Stimulated activated CD4-positive, alpha-beta T cell treated with anti-CD3 and anti-CD28 coated beads, Interleukin-1b, Interleukin-23, amount 100 ng/mL, for 24 hours (primary cell): Measurements from ENCODE around the gene PELO.
"Not testable (repeated sequence)": the region's sequence is repeated elsewhere in the genome, so short reads cannot be mapped to it uniquely, and the experiment has no call there.

Experiments
- DNase-seq, 4 experiments: peaks; one replicate each; pipeline ENCODE4 v3.0.0-alpha.2; 2020; ENCODE audit warnings: low read depth in 4 of 4, low spot score in 1 of 4

The PELO gene

GRCh38 chr5:52800394-52801213 lies 12.9 kb downstream of the PELO start:
- DNase-seq = peak; percentile 21 to 36 (median 26)

- DNase-seq = no peak
Observed at GRCh38 chr5:52801329-52801728, 13.6 kb downstream of the PELO start.

GRCh38 chr5:52802272-52802973 lies 14.7 kb downstream of the PELO start:
- DNase-seq = no peak

GRCh38 chr5:52802974-52803336 lies 15.2 kb downstream of the PELO start:
- DNase-seq = no peak

DNA sequence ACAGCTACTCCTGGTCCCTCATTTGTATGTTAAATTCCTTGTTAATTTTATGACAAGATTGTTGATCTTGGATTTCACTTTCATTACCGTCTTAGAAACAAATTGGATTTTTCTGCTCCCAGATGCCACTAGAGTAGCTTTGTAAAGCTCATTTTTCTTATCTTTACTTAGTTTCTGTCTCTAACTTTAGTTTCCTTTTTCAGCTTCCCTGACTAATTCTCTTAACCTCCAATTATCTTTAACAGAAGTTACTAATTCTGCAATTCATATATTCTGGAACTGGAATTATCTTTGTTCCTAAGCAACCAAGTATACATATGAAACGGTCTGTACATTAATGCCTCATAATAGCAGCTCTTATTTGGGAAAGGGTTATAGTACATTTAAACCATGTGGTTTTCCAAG lies 16.7 kb downstream of the PELO start:
- DNase-seq = no peak

GRCh38 chr5:52804981-52805380 lies 17.3 kb downstream of the PELO start:
- no peak for DNase-seq

DNA sequence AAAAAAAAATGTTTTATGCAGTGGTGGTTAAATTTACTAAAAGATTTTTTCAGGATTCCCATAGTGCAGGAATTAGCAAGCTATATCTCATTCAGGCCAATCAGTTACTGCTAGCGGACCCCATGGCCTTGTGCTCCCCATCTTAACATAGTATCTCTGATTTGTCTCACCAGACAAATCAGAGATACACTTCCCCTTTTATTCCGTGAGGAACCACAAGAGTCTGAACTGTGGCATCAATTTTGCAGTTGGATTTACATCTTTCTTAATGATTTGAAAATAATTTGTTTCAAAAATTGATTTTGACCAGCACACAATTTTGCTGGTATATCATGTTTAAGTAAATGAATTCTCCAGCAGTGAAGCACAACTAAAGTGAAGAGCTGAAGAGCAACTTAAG lies 17.9 kb downstream of the PELO start:
- DNase-seq = no peak

DNA sequence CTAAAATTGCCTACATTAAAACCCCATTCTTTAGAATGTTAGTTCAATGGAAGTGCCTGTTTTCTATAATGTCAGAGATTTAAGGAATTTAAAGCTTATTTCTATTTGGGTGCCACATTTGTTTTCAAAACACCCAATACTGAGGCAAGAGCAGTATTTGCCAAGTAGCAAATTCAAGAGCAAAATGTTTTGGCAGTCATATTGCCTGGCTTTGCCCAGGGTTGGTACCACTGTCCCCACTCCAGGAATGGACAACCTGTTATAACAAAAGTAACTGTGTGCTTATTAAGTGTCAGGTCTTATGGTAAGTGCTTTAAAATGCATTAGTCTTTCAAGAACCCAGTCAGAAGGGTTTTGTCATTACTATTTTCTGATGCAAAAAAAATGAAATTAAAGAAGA lies 19.3 kb downstream of the PELO start:
- no peak for DNase-seq

DNA sequence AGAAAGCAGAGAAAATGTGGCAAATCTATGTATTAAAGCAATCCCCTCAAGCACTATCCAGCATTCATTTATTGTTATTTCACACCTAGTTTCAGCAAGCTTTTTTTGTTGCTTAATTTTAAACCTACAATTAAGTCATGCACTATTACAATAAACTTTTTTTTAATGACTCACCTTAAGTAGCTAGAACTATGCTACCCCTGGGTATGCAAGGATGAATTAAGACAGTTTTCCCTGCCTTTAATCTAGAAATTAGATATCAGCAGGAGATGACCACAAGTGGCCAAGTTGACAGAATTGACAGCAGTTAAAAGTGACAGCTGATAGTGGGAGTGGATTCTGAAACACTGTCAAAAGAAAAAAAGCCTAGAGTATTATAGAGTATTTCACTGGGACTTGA lies 20.0 kb downstream of the PELO start:
- DNase-seq = no peak

- DNase-seq = no peak
Observed at GRCh38 chr5:52808316-52808901, 20.7 kb downstream of the PELO start.

DNA sequence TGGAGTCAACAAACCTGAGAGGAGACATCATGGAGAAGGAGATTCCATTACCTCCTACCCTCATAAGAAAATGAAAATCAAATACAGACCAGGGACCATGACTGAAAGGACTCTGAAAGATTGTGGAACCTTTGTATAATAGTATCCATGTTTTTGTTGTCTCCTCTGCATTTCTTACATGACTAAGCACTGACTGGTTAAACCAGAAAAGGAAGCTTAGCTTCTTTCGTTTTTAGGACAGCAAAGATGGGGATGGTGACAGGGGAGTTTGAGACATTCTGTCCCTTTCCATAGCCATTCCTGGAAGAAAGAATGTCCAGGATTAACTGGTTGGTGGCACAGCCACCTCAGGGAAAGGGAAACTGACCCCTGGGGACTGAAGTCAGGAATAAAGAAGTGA lies 22.2 kb downstream of the PELO start:
- DNase-seq = no peak

- no peak for DNase-seq
Observed at GRCh38 chr5:52810426-52810825, 22.7 kb downstream of the PELO start.

DNA sequence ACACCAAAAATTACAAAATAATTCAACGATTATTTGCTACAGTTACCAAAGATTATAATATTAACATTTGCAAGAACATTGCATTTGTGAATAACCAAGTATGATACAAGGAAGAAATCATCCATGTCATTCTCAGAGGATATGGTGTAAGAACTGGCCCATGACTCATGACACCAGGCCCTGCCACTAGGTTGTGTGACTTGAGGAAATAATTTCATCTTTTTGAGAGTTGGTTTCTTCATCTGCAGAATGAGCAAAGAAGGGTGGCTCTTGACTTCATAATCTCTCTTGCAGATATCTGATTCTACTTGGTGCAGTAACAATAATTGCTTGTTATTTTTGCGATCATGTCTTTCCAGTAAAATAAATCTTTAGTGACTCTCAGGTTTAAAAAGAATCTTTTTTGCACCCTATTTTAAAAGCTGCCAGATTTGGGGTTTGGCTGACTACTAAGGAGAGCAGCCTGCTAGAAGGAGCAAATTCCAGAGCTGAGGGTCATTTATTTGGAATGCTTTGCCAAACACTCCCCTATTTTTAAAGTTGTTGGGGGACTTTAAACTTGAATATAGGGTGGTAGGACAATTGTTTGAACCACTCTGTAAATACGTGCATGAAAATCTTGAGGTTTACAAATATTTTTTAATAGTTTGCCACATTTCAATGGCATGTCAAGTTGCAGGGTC lies 23.5 kb downstream of the PELO start:
- DNase-seq = no peak

GRCh38 chr5:52814352-52815148 lies 26.8 kb downstream of the PELO start:
- DNase-seq = no peak

GRCh38 chr5:52817818-52818217 lies 30.1 kb downstream of the PELO start:
- DNase-seq = no peak

DNA sequence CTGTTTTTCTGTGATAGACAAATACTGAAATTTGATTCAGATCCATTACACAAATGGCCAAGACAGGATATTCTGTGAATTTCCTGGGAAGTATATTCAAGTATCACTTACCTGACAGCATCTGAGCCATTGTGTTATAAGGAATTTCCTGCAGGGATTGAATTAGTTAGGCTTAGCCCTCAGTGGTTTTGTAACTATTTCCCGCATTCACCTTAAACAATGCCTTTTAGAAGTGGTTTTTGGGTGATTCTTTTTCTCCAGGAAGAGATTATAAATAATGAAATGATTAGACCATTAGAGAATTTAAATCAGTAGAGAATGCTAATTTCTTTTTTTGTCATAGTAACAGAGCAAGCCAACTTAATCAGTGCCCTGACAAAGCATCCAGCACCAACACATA lies 30.6 kb downstream of the PELO start:
- no peak for DNase-seq

GRCh38 chr5:52818807-52819206 lies 31.1 kb downstream of the PELO start:
- DNase-seq = not testable (repeated sequence)

- DNase-seq = no peak
Observed at GRCh38 chr5:52821901-52822300, 34.2 kb downstream of the PELO start.

DNA sequence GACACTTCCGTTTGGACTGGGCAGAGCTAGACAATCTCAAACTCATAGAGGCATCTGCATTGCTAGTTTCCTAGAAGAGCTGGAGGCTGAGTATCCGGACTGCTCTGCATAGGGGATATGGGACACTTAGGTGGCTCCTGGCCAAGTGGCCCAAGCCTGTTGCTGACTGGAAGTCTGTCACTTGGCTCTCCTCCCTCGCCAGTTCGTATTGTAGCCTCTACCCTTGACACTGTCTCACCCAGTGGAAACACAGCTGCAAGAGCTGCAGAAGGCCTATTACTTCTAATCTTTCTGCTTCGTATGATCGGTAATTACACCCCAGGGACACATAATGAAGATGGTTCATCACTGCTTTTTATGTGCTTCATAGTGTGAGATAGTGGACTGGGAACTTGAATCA lies 34.7 kb downstream of the PELO start:
- no peak for DNase-seq

DNA sequence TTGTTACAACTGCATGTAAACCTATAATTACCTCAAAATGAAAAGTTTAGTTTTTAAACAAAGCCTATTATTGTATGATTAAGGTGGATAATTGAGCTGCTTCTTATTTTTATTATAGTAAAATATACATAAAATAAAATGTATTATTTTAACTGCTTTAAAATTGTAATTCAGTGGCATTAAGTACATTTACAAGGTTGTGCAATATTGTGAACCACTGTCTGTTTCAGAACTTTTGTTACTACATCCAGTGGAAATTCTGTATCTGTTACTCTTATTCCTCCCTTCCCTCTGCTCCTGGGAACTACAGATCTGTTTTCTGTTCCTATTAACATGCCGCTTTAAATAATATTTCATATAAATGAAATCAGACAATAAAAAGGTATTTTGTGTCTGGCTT lies 37.1 kb downstream of the PELO start:
- no peak for DNase-seq

DNA sequence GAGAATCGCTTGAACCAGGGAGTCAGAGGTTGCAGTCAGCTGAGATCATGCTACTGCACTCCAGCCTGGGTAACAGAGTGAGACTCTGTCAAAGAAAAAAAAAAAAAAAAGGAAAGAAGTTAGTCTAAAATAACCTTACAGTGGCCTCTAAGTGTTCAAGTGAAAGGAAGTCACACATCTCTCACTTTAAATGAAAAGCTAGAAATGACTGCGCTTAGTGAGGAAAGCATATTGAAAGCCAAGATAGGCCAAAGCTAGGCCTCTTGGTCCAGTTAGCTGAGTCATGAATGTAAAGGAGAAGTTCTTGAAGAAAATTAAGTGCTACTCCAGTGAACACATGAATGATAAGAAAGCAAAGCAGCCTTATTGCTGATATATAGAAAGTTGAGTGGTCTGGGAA lies 38.1 kb downstream of the PELO start:
- no peak for DNase-seq
